Left lung (tissue), 10 donors: ENCODE results near the gene LY86. TPM values are rescaled to one million over a fixed set of nuclear protein-coding genes. Genes with fewer than 3 reads are reported as not detected.

Source experiments
- ATAC-seq: fragments of 200-7000 bp; cut with Tn5 transposase; one replicate; pipeline ENCODE4 v1.9.1; 2020; ENCODE audit warnings: moderate library complexity
- DNase-seq, 4 donors: peaks; one replicate each; pipeline ENCODE4 v3.0.0-alpha.2; 2013 to 2020
- H3K27ac ChIP-seq, 2 donors: fragments of 200-600 bp; sonication (generic) in 1 of 2; one replicate each; pipeline versions ENCODE4 v1.5.0 to v1.8.0; 2020 to 2021
- H3K27me3 ChIP-seq, 2 donors: fragments of 200-600 bp; sonication (generic) in 1 of 2; one replicate each; pipeline versions ENCODE4 v1.5.0 to v1.8.0; 2020 to 2021
- H3K36me3 ChIP-seq, 2 donors: fragments of 200-600 bp; sonication (generic) in 1 of 2; one replicate each; pipeline versions ENCODE4 v1.5.0 to v1.8.0; 2020 to 2021
- H3K4me1 ChIP-seq, 2 donors: fragments of 200-600 bp; one replicate each; pipeline ENCODE4 v1.8.0; 2021
- H3K4me3 ChIP-seq, 2 donors: fragments of 200-600 bp; sonication (generic) in 1 of 2; one replicate each; pipeline versions ENCODE4 v1.5.0 to v1.8.0; 2020 to 2021; ENCODE audit warnings: mild to moderate bottlenecking in 1 of 2
- H3K9me3 ChIP-seq, 2 donors: fragments of 200-600 bp; sonication (generic) in 1 of 2; one replicate each; pipeline versions ENCODE4 v1.5.0 to v1.8.0; 2020 to 2021
- intact Hi-C, 2 donors: fragments of 100-400 bp; cut with DNase I; formaldehyde crosslinking; loops; one replicate each; pipeline versions ENCODE4 v1.11.2 to v1.14.2; 2022
- polyA plus RNA-seq, 6 donors: library from polyadenylated mRNA; unstranded; fragments of 120-200 nt; gene quantifications; one replicate each; pipeline ENCODE4 v1.2.1, GENCODE V29; 2013; ENCODE audit not compliant: insufficient read length in 6 of 6
- total RNA-seq, 2 donors: library from RNA; stranded (reverse); fragmentation: NEBNext Ultra II Directional; extraction: Animal tissue kit (Norgen Biotek cat#: 25700); gene quantifications; one replicate each; pipeline ENCODE4 v1.2.1, GENCODE V29; 2021
- TF ChIP-seq, protein P1 (sequence below), 2 donors: fragments of 200-600 bp; sonication (generic) in 1 of 2; IDR thresholded peaks; one replicate each; pipeline versions ENCODE4 v1.5.0 to v1.8.0; 2021; ENCODE audit warnings: antibody characterized with exemption in 2 of 2
- donor health status: DM: no; HTN: yes; CAD: no.
- donor health status: DM: no; HTN: no; CAD: no.

Gene LY86
- total and polyA plus RNA-seq, 8 donors = 1.4 to 11.1 (median 2.2) TPM

DNA sequence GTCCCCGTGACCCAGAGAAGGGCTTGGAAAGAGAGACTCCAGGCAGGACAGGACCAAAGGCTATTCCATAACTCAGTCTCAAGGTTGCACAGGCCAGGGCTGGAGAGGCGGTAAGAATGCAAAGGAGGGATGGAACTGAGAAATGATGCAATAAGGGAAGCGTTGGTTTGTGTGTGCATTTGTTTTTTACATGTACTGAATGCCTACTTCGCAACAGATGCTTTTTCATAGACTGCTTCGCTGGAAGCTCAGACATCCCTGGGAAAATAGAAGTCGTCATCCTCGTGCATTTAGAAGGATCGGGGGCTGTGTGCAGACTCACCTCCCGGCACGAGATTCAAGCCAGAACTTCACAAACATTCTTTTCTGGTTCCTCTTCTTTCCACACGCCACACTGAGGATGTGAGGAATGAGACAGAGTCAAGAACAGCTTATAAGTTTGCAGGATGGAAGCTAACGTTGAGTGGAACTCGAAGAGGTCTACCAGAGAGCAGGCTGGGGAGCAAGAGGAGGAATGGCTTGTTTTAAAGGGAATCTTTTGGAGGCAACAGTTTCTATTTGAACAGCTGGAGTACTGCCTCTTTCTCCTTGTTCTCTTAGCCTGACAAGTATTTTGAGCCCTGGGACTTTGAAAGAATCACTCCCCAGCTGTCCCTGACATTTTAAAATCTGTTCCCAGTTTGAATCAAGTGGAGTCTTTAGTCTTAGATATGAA is 19.3 kb upstream of the LY86 start:
- Histone ChIP-seq H3K4me1 (no peaks in the 10 kb centered on the region), H3K27me3 (no peaks in the 10 kb centered on the region), H3K9me3 (no peaks in the 10 kb centered on the region), H3K36me3 (no peaks in the 10 kb centered on the region), H3K27ac (no peak overlapping the region), H3K4me3 (no peak overlapping the region)
- peak in 1 of 4 donors; percentile 58 for DNase-seq
- ATAC-seq = no peak
- TF ChIP-seq, protein P1, sequence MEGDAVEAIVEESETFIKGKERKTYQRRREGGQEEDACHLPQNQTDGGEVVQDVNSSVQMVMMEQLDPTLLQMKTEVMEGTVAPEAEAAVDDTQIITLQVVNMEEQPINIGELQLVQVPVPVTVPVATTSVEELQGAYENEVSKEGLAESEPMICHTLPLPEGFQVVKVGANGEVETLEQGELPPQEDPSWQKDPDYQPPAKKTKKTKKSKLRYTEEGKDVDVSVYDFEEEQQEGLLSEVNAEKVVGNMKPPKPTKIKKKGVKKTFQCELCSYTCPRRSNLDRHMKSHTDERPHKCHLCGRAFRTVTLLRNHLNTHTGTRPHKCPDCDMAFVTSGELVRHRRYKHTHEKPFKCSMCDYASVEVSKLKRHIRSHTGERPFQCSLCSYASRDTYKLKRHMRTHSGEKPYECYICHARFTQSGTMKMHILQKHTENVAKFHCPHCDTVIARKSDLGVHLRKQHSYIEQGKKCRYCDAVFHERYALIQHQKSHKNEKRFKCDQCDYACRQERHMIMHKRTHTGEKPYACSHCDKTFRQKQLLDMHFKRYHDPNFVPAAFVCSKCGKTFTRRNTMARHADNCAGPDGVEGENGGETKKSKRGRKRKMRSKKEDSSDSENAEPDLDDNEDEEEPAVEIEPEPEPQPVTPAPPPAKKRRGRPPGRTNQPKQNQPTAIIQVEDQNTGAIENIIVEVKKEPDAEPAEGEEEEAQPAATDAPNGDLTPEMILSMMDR (IDR thresholded peaks at IDR 0.05) = no peak
- intact Hi-C loops = no loop called here

DNA sequence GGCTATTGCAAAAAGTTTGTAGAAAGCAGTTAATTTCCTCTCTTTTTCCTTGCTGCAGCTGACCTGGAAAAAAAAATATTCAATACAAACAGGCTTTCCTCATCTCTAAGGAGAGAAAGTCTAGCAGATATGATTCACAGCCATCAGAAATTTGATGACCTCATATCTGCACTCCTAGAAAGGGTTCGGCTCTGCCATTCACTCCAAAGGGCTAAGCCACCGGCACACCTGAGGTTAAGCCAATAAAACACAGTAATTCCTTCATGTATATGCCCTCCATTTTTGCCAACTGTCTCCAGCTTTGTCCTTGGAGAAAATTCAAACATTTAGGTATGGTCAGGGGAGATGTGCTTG is 18.7 kb upstream of the LY86 start:
- intact Hi-C loops = no loop called here
- no peak overlapping the region for H3K4me3 ChIP-seq
- H3K27ac ChIP-seq = no peak overlapping the region

DNA sequence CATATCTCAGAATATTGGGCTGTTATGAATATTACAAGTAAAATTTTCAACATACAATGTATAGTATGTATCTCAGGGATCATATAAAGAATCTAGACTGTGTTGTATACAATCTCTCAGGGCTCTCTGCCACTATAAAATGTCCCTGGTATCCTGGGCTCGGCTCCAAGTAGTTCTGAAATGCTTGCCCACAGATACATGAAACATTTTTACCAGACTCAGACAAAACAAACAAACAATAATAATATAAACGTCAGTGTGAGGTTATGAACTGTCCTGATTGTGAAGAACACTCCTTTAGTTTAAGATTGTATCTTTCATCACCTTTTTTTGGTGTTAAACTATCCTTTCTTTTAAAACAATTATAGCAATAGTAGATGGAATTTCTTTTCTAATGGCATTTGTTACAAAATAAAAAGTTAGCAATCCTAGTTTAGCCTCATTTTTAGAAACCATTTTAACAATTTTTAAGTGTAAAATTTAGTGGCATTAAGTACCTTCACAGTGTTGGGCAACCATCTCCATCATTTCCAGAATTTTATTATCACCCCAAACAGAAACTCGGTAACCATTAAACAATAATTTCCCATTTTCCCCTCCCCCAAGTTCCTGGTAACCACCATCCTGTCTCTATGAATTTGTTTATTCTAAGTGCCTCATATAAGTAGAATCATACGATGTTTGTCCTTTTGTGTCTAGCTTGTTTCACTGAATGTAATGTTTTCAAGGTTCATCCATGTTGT is 17.4 kb upstream of the LY86 start:
- H3K4me1 ChIP-seq = no peaks in the 10 kb centered on the region
- no peak for DNase-seq
- H3K4me3 ChIP-seq = no peak overlapping the region
- TF ChIP-seq, protein P1 (IDR thresholded peaks at IDR 0.05) = no peak
- ATAC-seq = no peak
- intact Hi-C loops = no loop called here
- H3K27me3 ChIP-seq = no peaks in the 10 kb centered on the region
- H3K9me3 ChIP-seq = peaks cover 0 to under 1% of the 10 kb centered on the region in 2 donors
- H3K36me3 ChIP-seq = no peaks in the 10 kb centered on the region
- no peak overlapping the region for H3K27ac ChIP-seq

More for the DNA sequence above, 18.7 kb upstream of the LY86 start:
- Histone ChIP-seq H3K4me1 (no peaks in the 10 kb centered on the region), H3K9me3 (no peaks in the 10 kb centered on the region), H3K27me3 (no peaks in the 10 kb centered on the region), H3K36me3 (no peaks in the 10 kb centered on the region)
- DNase-seq = no peak
- TF ChIP-seq, protein P1 (IDR thresholded peaks at IDR 0.05) = no peak
- no peak for ATAC-seq

DNA sequence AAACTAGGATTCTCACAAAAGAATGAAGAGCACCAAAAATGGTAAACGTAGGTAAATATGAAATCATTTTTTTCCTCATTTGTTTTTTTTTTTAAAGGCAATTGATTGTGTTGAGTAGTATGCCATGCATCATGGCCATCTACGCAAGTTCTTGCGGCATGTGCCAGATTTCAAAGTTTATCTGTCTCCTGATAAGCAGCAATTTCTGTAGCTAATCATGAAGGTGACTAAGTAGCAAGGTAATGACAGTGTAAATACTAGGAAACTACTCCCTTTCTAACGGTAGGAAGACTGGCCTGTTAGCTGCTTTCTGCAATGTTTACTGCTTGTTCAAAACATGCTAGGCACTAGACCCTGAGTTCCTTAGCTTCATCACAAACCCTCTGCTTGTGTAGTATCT is 13.4 kb upstream of the LY86 start:
- Histone ChIP-seq H3K4me3 (no peak overlapping the region), H3K27ac (no peak overlapping the region), H3K36me3 (no peaks in the 10 kb centered on the region), H3K4me1 (no peaks in the 10 kb centered on the region), H3K9me3 (peaks cover 0 to 2% of the 10 kb centered on the region in 2 donors), H3K27me3 (no peaks in the 10 kb centered on the region)
- DNase-seq (no peak), ATAC-seq (no peak)
- intact Hi-C loops = no loop called here
- TF ChIP-seq, protein P1 (IDR thresholded peaks at IDR 0.05) = no peak

DNA sequence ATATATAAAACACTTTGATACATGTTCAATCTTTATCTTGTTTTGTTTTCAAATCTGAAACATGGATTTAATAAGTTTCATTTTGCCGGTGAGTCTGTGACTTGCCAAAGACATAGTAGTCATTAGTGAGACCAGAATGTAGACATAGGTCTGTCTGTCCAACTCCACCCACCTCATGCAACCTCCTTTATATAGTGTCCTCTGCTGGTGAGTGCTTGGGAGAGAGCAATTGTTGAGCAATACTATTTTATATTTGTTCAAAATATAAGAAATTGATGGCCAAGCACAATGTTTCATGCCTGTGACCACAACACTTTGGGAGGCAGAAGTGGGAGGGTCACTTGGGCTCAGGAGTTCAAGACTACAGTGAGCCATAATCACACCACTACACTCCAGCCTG is 10.8 kb upstream of the LY86 start:
- intact Hi-C loops = no loop called here
- H3K9me3 ChIP-seq = peaks cover 0 to 2% of the 10 kb centered on the region in 2 donors
- H3K4me3 ChIP-seq = no peak overlapping the region
- no peaks in the 10 kb centered on the region for H3K36me3 ChIP-seq
- DNase-seq (no peak), ATAC-seq (no peak)
- no peak overlapping the region for H3K27ac ChIP-seq
- no peaks in the 10 kb centered on the region for H3K4me1 ChIP-seq
- H3K27me3 ChIP-seq = no peaks in the 10 kb centered on the region
- TF ChIP-seq, protein P1 (IDR thresholded peaks at IDR 0.05) = no peak
